ENCODE results near the gene VEGFA. TPM values are rescaled to one million over a fixed set of nuclear protein-coding genes. Genes with fewer than 3 reads are reported as not detected.

Gene VEGFA
- total RNA-seq, 1 experiment from 2014 or later = 146 TPM

GRCh38 chr6:43776115-43776798 is 6.2 kb downstream of the VEGFA start:
- Histone ChIP-seq H2AFZ (ENCODE audit: low read length) (no peak overlapping the region), H3K4me3 (ENCODE audit: low read length) (no peak overlapping the region), H3K4me2 (ENCODE audit: low read depth, low read length, poor library complexity, severe bottlenecking) (no peak overlapping the region), H3K36me3 (ENCODE audit: insufficient read depth, low read length) (peaks cover 22% of the 10 kb centered on the region), H3K4me1 (ENCODE audit: low read length) (peaks cover 34% of the 10 kb centered on the region), H3K27ac (ENCODE audit: low read length) (no peak overlapping the region), H3K9me2 (replicated peaks; ENCODE audit: insufficient read depth, low read length) (no peaks in the 10 kb centered on the region), H3K9ac (ENCODE audit: low read length) (no peak overlapping the region), H3K79me2 (ENCODE audit: low read length) (peaks cover 46% of the 10 kb centered on the region), H3K27me3 (ENCODE audit: low read length) (no peaks in the 10 kb centered on the region), H4K20me1 (ENCODE audit: insufficient read depth, low read depth, low read length) (peaks cover 11% of the 10 kb centered on the region), H3K9me3 (ENCODE audit: low read length) (no peaks in the 10 kb centered on the region)
- DNase-seq = no peak

GRCh38 chr6:43776799-43777776 is 7.1 kb downstream of the VEGFA start:
- no peak for DNase-seq
- Histone ChIP-seq H3K79me2 (ENCODE audit: low read length) (peaks cover 40% of the 10 kb centered on the region), H2AFZ (ENCODE audit: low read length) (no peak overlapping the region), H3K4me3 (ENCODE audit: low read length) (no peak overlapping the region), H3K36me3 (ENCODE audit: insufficient read depth, low read length) (peaks cover 22% of the 10 kb centered on the region), H3K9ac (ENCODE audit: low read length) (no peak overlapping the region), H3K4me2 (ENCODE audit: low read depth, low read length, poor library complexity, severe bottlenecking) (no peak overlapping the region), H3K9me3 (ENCODE audit: low read length) (no peaks in the 10 kb centered on the region), H3K9me2 (replicated peaks; ENCODE audit: insufficient read depth, low read length) (no peaks in the 10 kb centered on the region), H3K4me1 (ENCODE audit: low read length) (peaks cover 32% of the 10 kb centered on the region), H4K20me1 (ENCODE audit: insufficient read depth, low read depth, low read length) (peaks cover 11% of the 10 kb centered on the region), H3K27me3 (ENCODE audit: low read length) (no peaks in the 10 kb centered on the region), H3K27ac (ENCODE audit: low read length) (no peak overlapping the region)

- H3K9me2 ChIP-seq (replicated peaks; ENCODE audit: insufficient read depth, low read length) = no peaks in the 10 kb centered on the region
- no peaks in the 10 kb centered on the region for H3K27me3 ChIP-seq (ENCODE audit: low read length)
- H3K4me2 ChIP-seq (ENCODE audit: low read depth, low read length, poor library complexity, severe bottlenecking) = no peak overlapping the region
- peaks cover 28% of the 10 kb centered on the region for H3K79me2 ChIP-seq (ENCODE audit: low read length)
- no peak overlapping the region for H2AFZ ChIP-seq (ENCODE audit: low read length)
- peaks cover 26% of the 10 kb centered on the region for H3K36me3 ChIP-seq (ENCODE audit: insufficient read depth, low read length)
- no peak overlapping the region for H3K9ac ChIP-seq (ENCODE audit: low read length)
- no peak overlapping the region for H3K4me3 ChIP-seq (ENCODE audit: low read length)
- peaks cover 20% of the 10 kb centered on the region for H3K4me1 ChIP-seq (ENCODE audit: low read length)
- no peaks in the 10 kb centered on the region for H3K9me3 ChIP-seq (ENCODE audit: low read length)
- DNase-seq = no peak
- H3K27ac ChIP-seq (ENCODE audit: low read length) = no peak overlapping the region
- peaks cover 11% of the 10 kb centered on the region for H4K20me1 ChIP-seq (ENCODE audit: insufficient read depth, low read depth, low read length)
Observed at GRCh38 chr6:43778131-43778855, 8.3 kb downstream of the VEGFA start.

GRCh38 chr6:43778976-43779851 is 9.2 kb downstream of the VEGFA start:
- H3K4me3 ChIP-seq (ENCODE audit: low read length) = no peak overlapping the region
- peaks cover 11% of the 10 kb centered on the region for H3K4me1 ChIP-seq (ENCODE audit: low read length)

GRCh38 chr6:43779852-43780236 is 9.8 kb downstream of the VEGFA start:
- Histone ChIP-seq H2AFZ (ENCODE audit: low read length) (no peak overlapping the region), H3K27ac (ENCODE audit: low read length) (no peak overlapping the region), H3K9me2 (replicated peaks; ENCODE audit: insufficient read depth, low read length) (no peaks in the 10 kb centered on the region), H3K36me3 (ENCODE audit: insufficient read depth, low read length) (peaks cover 26% of the 10 kb centered on the region), H3K4me1 (ENCODE audit: low read length) (peaks cover 5% of the 10 kb centered on the region), H3K79me2 (ENCODE audit: low read length) (peaks cover 14% of the 10 kb centered on the region), H3K27me3 (ENCODE audit: low read length) (no peaks in the 10 kb centered on the region), H3K9ac (ENCODE audit: low read length) (no peak overlapping the region), H3K4me2 (ENCODE audit: low read depth, low read length, poor library complexity, severe bottlenecking) (no peak overlapping the region), H3K9me3 (ENCODE audit: low read length) (no peaks in the 10 kb centered on the region), H4K20me1 (ENCODE audit: insufficient read depth, low read depth, low read length) (peaks cover 11% of the 10 kb centered on the region), H3K4me3 (ENCODE audit: low read length) (no peak overlapping the region)
- DNase-seq = no peak

More at GRCh38 chr6:43778976-43779851, 9.2 kb downstream of the VEGFA start:
- Histone ChIP-seq H3K79me2 (ENCODE audit: low read length) (peaks cover 19% of the 10 kb centered on the region), H3K4me2 (ENCODE audit: low read depth, low read length, poor library complexity, severe bottlenecking) (no peak overlapping the region), H3K27ac (ENCODE audit: low read length) (no peak overlapping the region), H3K9me3 (ENCODE audit: low read length) (no peaks in the 10 kb centered on the region), H2AFZ (ENCODE audit: low read length) (no peak overlapping the region), H3K9me2 (replicated peaks; ENCODE audit: insufficient read depth, low read length) (no peaks in the 10 kb centered on the region), H3K36me3 (ENCODE audit: insufficient read depth, low read length) (peaks cover 26% of the 10 kb centered on the region), H4K20me1 (ENCODE audit: insufficient read depth, low read depth, low read length) (peaks cover 11% of the 10 kb centered on the region), H3K9ac (ENCODE audit: low read length) (no peak overlapping the region), H3K27me3 (ENCODE audit: low read length) (no peaks in the 10 kb centered on the region)
- DNase-seq = no peak

- no peak overlapping the region for H3K4me3 ChIP-seq (ENCODE audit: low read length)
- peaks cover under 1% of the 10 kb centered on the region; the same call in 1 of the 2 replicates for H3K4me1 ChIP-seq (ENCODE audit: low read length)
- H2AFZ ChIP-seq (ENCODE audit: low read length) = no peak overlapping the region
- H3K27me3 ChIP-seq (ENCODE audit: low read length) = no peaks in the 10 kb centered on the region
- peaks cover 9% of the 10 kb centered on the region; the same call in 1 of the 2 replicates for H3K79me2 ChIP-seq (ENCODE audit: low read length)
- H3K36me3 ChIP-seq (ENCODE audit: insufficient read depth, low read length) = peaks cover 26% of the 10 kb centered on the region
- H3K4me2 ChIP-seq (ENCODE audit: low read depth, low read length, poor library complexity, severe bottlenecking) = no peak overlapping the region
- no peak overlapping the region for H3K9ac ChIP-seq (ENCODE audit: low read length)
- DNase-seq = no peak
- H3K27ac ChIP-seq (ENCODE audit: low read length) = no peak overlapping the region
- H3K9me3 ChIP-seq (ENCODE audit: low read length) = no peaks in the 10 kb centered on the region
- H4K20me1 ChIP-seq (ENCODE audit: insufficient read depth, low read depth, low read length) = peaks cover 11% of the 10 kb centered on the region
- H3K9me2 ChIP-seq (replicated peaks; ENCODE audit: insufficient read depth, low read length) = no peaks in the 10 kb centered on the region
Observed at GRCh38 chr6:43780293-43780692, 10.3 kb downstream of the VEGFA start.

GRCh38 chr6:43780941-43781928 is 11.2 kb downstream of the VEGFA start:
- no peak overlapping the region for H3K27ac ChIP-seq (ENCODE audit: low read length)
- no peaks in the 10 kb centered on the region for H3K27me3 ChIP-seq (ENCODE audit: low read length)
- DNase-seq = no peak
- H3K36me3 ChIP-seq (ENCODE audit: insufficient read depth, low read length) = peaks cover 26% of the 10 kb centered on the region
- H3K9me2 ChIP-seq (replicated peaks; ENCODE audit: insufficient read depth, low read length) = no peaks in the 10 kb centered on the region
- no peaks in the 10 kb centered on the region for H3K9me3 ChIP-seq (ENCODE audit: low read length)
- H2AFZ ChIP-seq (ENCODE audit: low read length) = no peak overlapping the region
- H4K20me1 ChIP-seq (ENCODE audit: insufficient read depth, low read depth, low read length) = peaks cover 8% of the 10 kb centered on the region
- no peaks in the 10 kb centered on the region for H3K4me1 ChIP-seq (ENCODE audit: low read length)
- no peak overlapping the region for H3K4me2 ChIP-seq (ENCODE audit: low read depth, low read length, poor library complexity, severe bottlenecking)
- H3K79me2 ChIP-seq (ENCODE audit: low read length) = no peaks in the 10 kb centered on the region
- no peak overlapping the region for H3K4me3 ChIP-seq (ENCODE audit: low read length)
- H3K9ac ChIP-seq (ENCODE audit: low read length) = no peak overlapping the region

Measured in Karpas-422 (cell line).